Coronary artery (tissue), 2 donors: Measurements from ENCODE around the gene MAST4.

Experiments
- DNase-seq: peaks from one replicate; pipeline ENCODE4 v3.0.0-alpha.2; 2017; ENCODE audit warnings: low spot score
- H3K27ac ChIP-seq, 2 donors: fragments of 200-600 bp; sonication (generic); one replicate each; pipeline ENCODE4 v1.5.1; 2016 to 2019
- H3K4me3 ChIP-seq: fragments of 200-600 bp; sonication (generic); 2 replicates; pipeline ENCODE4 v1.5.1; 2016; ENCODE audit warnings: mild to moderate bottlenecking, moderate library complexity
- TF ChIP-seq, protein P1 (sequence below): fragments of 200-600 bp; sonication (generic); IDR thresholded peaks from one replicate; pipeline ENCODE4 v1.5.1; 2019; ENCODE audit warnings: antibody characterized with exemption

MAST4 gene

DNA sequence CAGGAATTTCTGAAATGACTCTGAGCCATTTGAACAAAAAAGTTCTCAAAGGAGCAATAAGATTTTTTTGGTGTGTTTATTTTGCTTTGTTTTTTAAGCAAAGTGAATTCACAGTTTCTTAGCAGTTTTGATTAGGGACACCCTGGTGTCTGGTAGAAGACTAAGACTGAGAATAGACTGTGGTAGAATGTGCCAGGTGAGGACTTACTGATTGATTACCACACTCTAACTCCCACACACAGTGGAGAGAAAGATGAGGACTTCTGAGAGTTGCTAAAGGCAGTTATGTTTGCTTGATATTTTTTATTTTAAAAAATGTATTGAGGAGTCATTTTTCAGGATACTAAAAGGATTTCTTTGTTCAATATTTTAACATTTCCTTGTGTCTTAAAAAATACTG is 425.3 kb downstream of the MAST4 start:
- DNase-seq: no peak
- TF ChIP-seq, protein P1, sequence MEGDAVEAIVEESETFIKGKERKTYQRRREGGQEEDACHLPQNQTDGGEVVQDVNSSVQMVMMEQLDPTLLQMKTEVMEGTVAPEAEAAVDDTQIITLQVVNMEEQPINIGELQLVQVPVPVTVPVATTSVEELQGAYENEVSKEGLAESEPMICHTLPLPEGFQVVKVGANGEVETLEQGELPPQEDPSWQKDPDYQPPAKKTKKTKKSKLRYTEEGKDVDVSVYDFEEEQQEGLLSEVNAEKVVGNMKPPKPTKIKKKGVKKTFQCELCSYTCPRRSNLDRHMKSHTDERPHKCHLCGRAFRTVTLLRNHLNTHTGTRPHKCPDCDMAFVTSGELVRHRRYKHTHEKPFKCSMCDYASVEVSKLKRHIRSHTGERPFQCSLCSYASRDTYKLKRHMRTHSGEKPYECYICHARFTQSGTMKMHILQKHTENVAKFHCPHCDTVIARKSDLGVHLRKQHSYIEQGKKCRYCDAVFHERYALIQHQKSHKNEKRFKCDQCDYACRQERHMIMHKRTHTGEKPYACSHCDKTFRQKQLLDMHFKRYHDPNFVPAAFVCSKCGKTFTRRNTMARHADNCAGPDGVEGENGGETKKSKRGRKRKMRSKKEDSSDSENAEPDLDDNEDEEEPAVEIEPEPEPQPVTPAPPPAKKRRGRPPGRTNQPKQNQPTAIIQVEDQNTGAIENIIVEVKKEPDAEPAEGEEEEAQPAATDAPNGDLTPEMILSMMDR: no peak
- no peak overlapping the region for H3K4me3 ChIP-seq
- peak overlapping the region; percentile 52 to 57 for H3K27ac ChIP-seq

DNA sequence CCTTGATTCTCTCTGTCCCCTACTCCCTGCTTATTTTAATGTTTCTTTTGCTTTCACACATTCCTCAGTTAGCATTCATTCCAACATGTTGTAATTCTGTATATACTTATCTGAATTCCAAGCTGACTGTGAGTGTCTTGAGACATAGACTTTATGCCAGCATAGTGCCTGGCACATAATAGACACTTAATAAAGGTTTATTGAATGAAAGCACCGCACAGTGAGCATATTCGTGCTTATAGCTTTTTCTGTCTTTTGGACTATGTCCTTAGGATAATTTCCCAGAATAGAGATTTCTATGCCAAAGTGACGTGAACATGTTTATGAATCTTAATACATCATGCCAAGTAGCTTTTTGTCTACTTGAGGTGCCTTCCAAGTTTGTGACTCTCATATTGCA is 425.8 kb downstream of the MAST4 start:
- no peak for DNase-seq
- TF ChIP-seq, protein P1: no peak
- H3K27ac ChIP-seq: peak overlapping the region; percentile 52 to 57
- peak overlapping the region; percentile 2 for H3K4me3 ChIP-seq

DNA sequence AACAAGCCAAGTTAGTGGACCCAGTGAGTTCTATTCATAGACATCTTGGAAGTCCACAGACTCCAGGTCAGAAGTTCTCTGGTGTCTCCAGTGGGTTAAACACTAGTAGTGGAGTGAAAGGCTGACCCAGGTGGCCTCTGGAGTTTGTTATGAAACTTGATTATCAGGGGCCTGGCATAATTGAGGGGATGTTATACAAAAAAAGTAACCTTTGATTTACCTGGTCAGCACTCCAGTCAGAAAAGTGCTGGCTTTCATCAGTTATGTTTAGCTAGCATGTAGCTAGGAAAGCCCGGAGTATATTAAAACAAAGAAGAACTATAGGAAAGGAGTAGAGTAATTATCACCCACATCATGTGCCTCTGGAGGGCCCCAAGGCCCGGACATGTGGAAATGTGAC is 429.3 kb downstream of the MAST4 start:
- no peak overlapping the region for H3K4me3 ChIP-seq
- DNase-seq: no peak
- TF ChIP-seq, protein P1: no peak
- H3K27ac ChIP-seq: no peak overlapping the region

DNA sequence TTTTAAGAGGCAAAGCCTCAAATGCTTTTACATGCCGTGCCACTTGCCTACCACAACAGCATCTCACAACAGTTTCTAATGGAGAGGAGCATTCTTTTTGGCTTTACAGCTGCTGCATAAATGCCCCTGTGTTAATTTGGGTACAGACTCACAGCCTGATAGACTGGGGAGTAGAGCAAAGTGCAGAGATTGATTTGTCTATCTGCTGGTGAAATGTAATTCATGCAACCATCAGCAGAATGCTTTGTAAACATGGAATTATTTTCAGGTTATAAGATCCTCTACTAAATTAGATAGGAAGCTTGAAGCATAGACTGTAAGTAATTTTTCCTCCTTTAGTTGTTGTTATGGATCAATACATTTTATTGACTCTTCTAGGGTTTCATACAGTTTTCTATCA is 430.1 kb downstream of the MAST4 start:
- no peak overlapping the region for H3K4me3 ChIP-seq
- no peak for DNase-seq
- no peak overlapping the region for H3K27ac ChIP-seq
- TF ChIP-seq, protein P1: no peak

DNA sequence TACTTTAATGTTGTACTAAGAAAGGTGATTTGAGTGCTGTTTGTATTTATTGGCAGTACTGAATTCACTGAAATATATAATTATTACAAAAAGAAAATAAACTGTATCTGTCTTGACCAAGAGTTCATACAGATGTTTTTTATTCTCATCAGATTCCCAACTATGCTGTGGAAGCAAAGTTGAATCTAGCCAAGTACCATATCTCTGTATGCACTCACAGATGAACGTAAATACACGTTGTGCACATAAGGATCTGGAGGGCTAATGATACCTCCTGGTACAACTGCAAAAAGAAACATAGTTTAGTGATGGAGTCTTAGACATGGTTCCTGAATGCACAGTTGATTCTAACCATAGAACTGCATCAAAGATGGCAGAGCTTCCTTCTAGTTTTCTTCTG is 431.0 kb downstream of the MAST4 start:
- no peak overlapping the region for H3K27ac ChIP-seq
- no peak overlapping the region for H3K4me3 ChIP-seq
- TF ChIP-seq, protein P1: no peak
- DNase-seq: no peak

DNA sequence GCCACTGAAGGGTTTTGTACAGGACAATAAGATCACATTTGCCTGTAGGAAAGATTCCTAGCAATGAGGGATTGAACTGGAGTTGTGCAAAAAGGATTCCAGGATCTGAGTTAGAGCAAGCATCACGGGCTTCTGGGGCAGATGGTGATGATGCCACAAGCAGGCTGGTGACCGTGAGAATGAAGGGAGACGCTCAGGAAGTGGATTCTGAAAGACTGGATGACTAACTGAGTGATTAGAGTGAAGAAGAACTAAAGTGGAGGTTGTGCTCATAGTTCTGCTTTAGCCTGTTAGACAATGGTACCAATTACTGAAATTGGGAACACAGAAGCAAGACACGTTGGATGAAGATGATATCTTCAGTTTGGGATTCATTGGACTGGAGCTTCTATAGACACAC is 432.2 kb downstream of the MAST4 start:
- no peak overlapping the region for H3K27ac ChIP-seq
- no peak for DNase-seq
- no peak overlapping the region for H3K4me3 ChIP-seq
- TF ChIP-seq, protein P1: no peak

DNA sequence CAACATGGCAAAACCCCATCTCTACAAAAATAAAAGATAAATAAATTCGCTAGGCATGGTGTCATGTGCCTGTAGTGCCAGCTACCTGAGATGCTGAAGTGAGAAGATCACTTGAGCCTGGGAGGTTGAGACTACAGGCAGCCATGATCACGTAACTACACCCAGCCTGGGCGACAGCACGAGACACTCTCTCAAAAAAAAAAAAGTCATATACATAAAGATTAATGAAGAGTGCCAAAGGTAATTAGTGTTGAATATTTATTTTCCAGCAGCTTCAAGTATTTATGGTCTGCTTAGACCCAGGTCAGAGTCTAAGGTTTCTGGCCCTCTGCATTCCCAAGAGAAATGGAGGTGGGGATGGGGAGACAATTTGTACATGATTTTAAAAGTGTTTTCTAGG is 432.7 kb downstream of the MAST4 start:
- TF ChIP-seq, protein P1: no peak
- Histone ChIP-seq H3K27ac (no peak overlapping the region), H3K4me3 (no peak overlapping the region)
- DNase-seq: no peak
